ENCODE data around the gene FBXO31. TPM values are rescaled to one million over a fixed set of nuclear protein-coding genes. Genes with fewer than 3 reads are reported as not detected.
A peak's percentile ranks its signal among the peaks of the same experiment; 100 is the strongest.

Gene FBXO31
- total and polyA plus RNA-seq, 5 experiments from 2014 or later = 15.4 to 52.7 (median 36.4) TPM

DNA sequence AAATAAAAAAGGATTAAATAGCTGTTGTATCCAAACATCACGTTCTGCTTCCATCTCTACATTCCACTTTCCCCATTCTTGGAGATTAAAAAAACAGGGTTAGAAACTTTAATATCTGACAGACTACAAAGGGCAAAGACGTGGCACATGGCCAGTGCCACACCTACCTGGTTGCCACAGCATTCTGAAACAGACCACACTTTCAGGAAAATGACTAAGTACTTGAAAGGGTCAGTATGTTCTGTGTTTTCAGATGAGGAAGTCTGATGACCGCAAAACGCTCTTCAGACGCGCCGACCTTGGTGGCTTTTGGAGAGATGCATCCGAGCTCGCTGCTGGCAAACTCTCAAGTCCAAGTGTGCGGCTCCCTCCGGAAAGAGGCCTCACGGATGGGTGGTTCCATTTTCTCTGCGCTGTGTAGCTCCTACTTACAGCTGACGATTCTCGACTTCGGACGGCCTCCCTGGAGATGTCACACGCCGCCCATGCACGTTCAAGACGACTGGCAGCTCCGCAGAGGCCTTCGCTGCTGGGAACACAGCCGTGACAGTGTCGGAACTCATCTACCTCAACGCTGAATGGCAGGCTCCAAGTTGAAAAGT lies 24.0 kb upstream of the FBXO31 start:
- ATAC-seq = peak; percentile 29 to 39
- Mint-ChIP-seq H3K4me1 (peaks cover 0 to 3% (median 0%) of the 10 kb centered on the region in 4 donors), H3K9me3 (no peaks in the 10 kb centered on the region), H3K27me3 (no peaks in the 10 kb centered on the region), H3K27ac (peak overlapping the region in 4 of 10 donors; percentile 33 to 65 (median 52)), H3K36me3 (peaks cover 0 to 83% (median 24%) of the 10 kb centered on the region in 3 donors), H3K4me3 (no peak overlapping the region)
- DNase-seq = peak in 1 of 10 donors; percentile 55
- POLR2A ChIA-PET = no interaction called here

DNA sequence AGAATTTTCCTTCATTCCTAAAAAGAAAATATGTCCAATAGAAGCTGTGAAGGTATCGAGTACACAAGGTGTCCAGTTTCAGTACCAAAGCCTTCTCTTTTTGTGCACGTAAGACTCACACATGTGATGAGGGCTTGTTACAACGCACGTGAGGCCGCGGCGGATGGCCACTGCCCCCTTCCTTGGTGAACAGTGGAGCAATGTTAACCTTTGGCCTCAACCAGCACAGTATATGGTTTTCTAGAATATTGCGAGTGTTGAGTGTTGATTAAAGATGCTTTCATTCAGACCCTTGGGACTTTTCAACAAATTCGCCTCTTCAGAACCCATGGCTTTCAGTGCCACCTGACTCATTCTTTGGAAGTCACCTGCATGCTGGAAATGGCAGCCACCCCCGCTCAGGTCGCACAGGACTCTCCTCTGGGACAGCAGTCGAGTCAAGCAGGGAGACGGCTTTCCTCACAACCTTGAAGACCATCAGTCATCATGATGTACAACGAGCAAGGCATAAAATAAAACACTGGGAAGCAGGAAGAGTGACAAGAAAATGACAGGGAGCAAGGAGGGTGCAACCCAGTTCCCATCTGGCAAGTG lies 23.0 kb upstream of the FBXO31 start:
- H3K4me1 Mint-ChIP-seq = peaks cover 0 to 2% (median 0%) of the 10 kb centered on the region in 4 donors
- ATAC-seq (no peak), DNase-seq (no peak)
- POLR2A ChIA-PET = no interaction called here
- peak overlapping the region in 2 of 10 donors; percentile 22 to 69 for H3K27ac Mint-ChIP-seq
- H3K9me3 Mint-ChIP-seq = no peaks in the 10 kb centered on the region
- H3K36me3 Mint-ChIP-seq = peaks cover 0 to 83% (median 23%) of the 10 kb centered on the region in 3 donors
- H3K27me3 Mint-ChIP-seq = no peaks in the 10 kb centered on the region
- no peak overlapping the region for H3K4me3 Mint-ChIP-seq

DNA sequence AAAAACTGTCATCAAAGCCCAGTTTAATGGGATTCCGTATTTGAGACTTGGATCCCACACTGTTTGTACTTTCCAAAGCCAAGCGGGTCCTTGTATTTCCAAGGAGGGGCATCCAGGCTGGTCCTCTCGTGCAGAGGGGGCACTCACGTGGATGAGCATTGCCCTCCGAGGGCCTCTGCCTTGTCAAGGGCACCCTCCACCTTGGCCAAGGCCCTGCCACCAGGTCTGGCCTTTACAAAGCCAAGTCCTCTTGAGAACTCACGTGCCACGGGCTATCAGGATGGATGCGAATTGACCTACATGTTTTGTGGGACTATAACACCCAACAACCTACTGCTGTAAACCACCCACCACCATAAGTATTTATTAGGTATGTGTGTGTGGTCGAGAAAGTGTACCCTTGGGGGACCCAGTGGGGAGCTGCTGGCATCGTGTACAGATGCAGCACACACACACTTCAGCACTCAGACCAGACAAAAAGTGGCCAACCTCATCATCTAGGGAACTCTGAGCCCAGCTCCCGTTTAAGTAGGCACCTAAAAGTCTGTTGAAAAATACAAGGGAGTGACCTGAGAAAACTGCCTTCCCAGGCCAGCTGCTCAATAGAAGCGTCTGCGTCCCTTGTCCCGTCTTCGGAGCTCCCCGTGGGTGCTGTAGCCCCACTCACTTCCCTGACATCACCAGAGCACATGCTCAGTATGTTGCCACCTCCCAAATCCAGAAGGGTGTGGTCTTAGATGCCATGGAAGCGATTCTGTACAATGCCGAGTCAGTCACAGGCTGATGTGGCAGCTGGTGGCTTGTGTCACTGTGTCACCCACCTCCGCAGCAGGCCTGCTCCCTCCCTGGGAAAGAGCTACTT lies 21.4 kb upstream of the FBXO31 start:
- Mint-ChIP-seq H3K27me3 (no peaks in the 10 kb centered on the region), H3K4me3 (peak overlapping the region in 1 of 10 donors; percentile 10), H3K27ac (peak overlapping the region in 3 of 10 donors; percentile 19 to 79 (median 25)), H3K36me3 (peaks cover 0 to 86% (median 19%) of the 10 kb centered on the region in 3 donors), H3K9me3 (no peaks in the 10 kb centered on the region), H3K4me1 (no peaks in the 10 kb centered on the region)
- DNase-seq (peak in 1 of 10 donors; percentile 31), ATAC-seq (no peak)
- POLR2A ChIA-PET = no interaction called here

DNA sequence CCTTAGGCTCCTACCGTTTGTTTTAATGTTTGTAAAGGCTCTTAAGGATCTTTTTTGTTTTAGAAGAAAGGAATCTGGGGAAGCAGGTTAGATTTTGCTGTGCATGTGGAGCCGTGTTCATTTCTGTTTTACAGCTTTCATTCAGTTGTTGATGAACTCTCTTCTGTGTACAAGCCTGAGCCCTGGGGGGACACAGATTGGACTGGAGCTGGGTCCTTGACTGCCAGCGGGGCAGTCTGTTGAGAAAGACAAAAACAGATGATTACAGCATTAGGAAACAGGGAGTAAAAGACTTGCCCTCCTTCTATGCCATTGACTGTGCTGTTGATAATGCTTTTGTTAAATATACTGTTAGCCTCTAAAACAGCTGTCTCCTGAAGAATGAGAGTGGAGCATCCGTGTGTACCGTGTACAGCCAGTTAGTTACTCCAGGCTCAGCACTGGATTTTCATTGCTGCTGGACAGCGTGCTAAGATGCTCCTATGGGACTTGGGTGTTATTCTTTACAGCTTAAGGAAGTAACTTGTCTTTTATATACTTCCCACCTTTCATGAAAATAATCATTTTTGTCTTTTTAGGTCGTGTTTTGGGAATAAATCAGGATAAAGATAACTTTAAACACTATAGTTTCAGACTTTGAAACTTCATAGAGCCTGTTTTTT lies 11.7 kb upstream of the FBXO31 start:
- Mint-ChIP-seq H3K36me3 (peaks cover 0 to 39% (median 3%) of the 10 kb centered on the region in 3 donors), H3K27ac (peak overlapping the region in 2 of 10 donors; percentile 1 to 34), H3K27me3 (no peaks in the 10 kb centered on the region), H3K9me3 (no peaks in the 10 kb centered on the region), H3K4me1 (peaks cover 21 to 50% (median 47%) of the 10 kb centered on the region in 4 donors), H3K4me3 (peak overlapping the region in 1 of 10 donors; percentile 39)
- no peak for DNase-seq
- ATAC-seq = no peak
- POLR2A ChIA-PET = interaction anchor here (1.5 to 4.2 kb wide), 2 partner anchors 9 to 12 kb away, joined by 6 to 50 read pairs; partner anchors contain the start of gene FBXO31

DNA sequence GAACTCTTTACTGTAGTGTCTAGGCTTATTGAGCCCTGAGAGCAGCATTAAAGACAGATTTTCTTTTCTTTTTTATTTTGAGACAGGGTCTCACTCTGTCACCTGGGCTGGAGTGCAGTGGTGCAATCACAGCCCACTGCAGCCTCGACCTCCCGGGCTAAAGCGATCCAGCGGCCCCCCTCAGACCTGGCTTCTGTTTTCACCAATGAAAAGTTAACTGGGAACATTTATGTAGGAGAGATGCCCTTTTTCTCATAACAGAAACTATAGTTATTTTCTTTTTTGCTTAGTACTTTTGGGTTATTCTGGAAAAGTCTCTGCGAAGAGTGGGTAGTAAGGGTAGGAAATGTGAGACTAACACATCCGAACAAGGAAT lies 10.1 kb upstream of the FBXO31 start:
- no peak for ATAC-seq
- Mint-ChIP-seq H3K4me1 (peaks cover 21 to 57% (median 52%) of the 10 kb centered on the region in 4 donors), H3K27me3 (no peaks in the 10 kb centered on the region), H3K36me3 (peaks cover 0 to 23% (median 0%) of the 10 kb centered on the region in 3 donors), H3K4me3 (peak overlapping the region; percentile 76 to 96 (median 94)), H3K27ac (peak overlapping the region; percentile 71 to 97 (median 94)), H3K9me3 (no peaks in the 10 kb centered on the region)
- no peak for DNase-seq
- POLR2A ChIA-PET = interaction anchor here (0.6 to 4.2 kb wide), 7 partner anchors 7 to 372 kb away, joined by 3 to 50 read pairs (median 9); partner anchors contain the start of genes C16orf95, FBXO31 and KLHDC4

DNA sequence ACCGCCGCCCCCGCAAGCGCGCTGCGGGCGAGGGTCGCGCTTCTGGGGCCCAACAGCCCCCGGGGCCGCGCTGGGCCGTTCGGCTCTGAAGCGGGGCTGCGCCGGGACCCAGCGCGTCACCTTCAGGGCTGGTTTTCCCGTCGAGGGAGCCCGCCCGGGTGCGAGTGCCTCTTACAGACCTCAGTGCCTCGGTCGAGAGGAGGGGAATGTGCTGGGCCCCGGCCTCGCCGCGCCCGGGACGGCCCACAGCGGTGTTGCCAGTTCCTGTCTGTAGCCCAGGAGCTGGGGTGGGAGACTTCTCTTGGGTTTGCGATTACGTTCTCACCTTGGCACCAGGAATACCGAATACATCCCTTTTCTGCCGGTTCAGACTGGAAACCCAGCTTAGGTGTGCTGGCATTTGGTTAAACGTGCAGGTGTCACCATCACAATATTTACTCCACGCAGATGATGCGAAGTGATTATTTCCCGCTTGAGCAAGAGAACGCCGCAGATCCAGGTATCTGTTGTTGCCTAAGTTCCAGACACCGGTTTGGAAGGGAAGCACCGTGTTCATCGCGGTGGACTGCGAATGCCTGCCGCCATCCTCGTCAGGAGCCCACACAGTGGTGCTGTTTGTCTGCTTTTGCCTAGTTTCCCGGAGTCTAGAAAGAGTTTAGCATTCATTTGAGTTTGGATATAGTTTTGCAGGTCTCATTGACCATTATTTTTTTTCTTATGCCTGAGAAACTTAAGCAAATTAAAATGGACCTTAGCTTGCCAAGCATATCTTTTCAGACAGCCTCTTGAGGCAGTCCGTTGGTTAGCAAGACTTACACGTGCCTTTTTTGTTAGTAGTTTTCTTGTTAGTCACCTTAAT lies 9.5 kb upstream of the FBXO31 start:
- peaks cover 0 to 19% (median 0%) of the 10 kb centered on the region in 3 donors for H3K36me3 Mint-ChIP-seq
- H3K27me3 Mint-ChIP-seq = no peaks in the 10 kb centered on the region
- peaks cover 23 to 58% (median 55%) of the 10 kb centered on the region in 4 donors for H3K4me1 Mint-ChIP-seq
- no peaks in the 10 kb centered on the region for H3K9me3 Mint-ChIP-seq
- peak overlapping the region; percentile 71 to 97 (median 94) for H3K27ac Mint-ChIP-seq
- DNase-seq = peak in 9 of 10 donors; percentile 16 to 69 (median 35)
- peak overlapping the region; percentile 76 to 96 (median 94) for H3K4me3 Mint-ChIP-seq
- POLR2A ChIA-PET = interaction anchor here (0.6 to 4.2 kb wide), 6 partner anchors 10 to 372 kb away, joined by 3 to 50 read pairs (median 8); partner anchors contain the start of genes C16orf95, FBXO31 and KLHDC4
- no peak for ATAC-seq

DNA sequence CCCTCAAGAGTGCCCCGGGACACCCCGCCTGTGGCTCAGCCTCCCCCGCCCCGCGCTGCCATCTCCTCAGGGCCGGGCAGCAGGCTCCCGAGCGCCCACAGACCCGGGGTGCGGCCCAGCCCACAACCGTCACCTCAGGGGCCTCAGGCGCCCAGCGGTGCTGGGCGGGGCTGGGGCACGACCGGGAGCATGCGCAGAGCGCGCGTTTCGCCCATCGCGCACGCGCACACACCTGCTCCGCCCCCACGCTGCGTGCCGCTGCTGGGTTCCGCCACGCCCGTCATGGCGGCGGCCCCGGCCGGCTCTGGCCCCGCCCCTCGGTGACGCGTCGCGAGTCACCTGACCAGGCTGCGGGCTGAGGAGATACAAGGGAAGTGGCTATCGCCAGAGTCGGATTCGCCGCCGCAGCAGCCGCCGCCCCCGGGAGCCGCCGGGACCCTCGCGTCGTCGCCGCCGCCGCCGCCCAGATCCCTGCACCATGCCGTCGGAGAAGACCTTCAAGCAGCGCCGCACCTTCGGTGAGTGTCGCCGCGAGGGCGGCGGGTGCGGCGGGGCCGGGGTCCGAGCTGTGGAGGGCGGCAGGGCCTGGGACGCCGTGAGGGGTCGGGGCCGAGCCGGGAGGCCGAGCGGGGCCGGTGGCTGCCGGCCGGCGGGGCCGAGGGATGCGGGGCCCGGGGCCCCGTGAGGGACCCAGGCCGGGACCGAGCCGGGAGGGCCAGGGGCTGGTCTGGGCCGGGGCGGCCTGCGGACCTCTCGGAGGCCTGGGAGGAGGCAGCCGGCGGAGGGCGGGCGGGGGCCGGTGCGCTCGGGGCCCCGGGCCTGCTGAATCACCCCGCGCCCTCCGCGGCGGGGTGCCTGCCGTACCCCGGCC lies 8.6 kb upstream of the FBXO31 start, which contains the start of gene MAP1LC3B:
Gene MAP1LC3B (plus strand): TSS at position 387 of the 871 bp plus-strand sequence. CDS start 92 bp downstream, at position 479.
- peak within 1 kb of the TSS; percentile 76 to 96 (median 94) for H3K4me3 Mint-ChIP-seq
- DNase-seq (peak; percentile 96 to 100 (median 98)), ATAC-seq (peak; percentile 71 to 74)
- peak within 1 kb of the TSS; percentile 72 to 97 (median 94) for H3K27ac Mint-ChIP-seq
- H3K36me3 Mint-ChIP-seq = peaks cover 0 to 16% (median 0%) of the 10 kb centered on the region in 3 donors
- H3K9me3 Mint-ChIP-seq = no peaks in the 10 kb centered on the region
- H3K27me3 Mint-ChIP-seq = no peaks in the 10 kb centered on the region
- POLR2A ChIA-PET = interaction anchor here (1.2 to 4.2 kb wide), 4 partner anchors 9 to 244 kb away, joined by 3 to 50 read pairs (median 11); partner anchors contain the start of genes C16orf95 and FBXO31
- peaks cover 27 to 63% (median 61%) of the 10 kb centered on the region in 4 donors for H3K4me1 Mint-ChIP-seq

DNA sequence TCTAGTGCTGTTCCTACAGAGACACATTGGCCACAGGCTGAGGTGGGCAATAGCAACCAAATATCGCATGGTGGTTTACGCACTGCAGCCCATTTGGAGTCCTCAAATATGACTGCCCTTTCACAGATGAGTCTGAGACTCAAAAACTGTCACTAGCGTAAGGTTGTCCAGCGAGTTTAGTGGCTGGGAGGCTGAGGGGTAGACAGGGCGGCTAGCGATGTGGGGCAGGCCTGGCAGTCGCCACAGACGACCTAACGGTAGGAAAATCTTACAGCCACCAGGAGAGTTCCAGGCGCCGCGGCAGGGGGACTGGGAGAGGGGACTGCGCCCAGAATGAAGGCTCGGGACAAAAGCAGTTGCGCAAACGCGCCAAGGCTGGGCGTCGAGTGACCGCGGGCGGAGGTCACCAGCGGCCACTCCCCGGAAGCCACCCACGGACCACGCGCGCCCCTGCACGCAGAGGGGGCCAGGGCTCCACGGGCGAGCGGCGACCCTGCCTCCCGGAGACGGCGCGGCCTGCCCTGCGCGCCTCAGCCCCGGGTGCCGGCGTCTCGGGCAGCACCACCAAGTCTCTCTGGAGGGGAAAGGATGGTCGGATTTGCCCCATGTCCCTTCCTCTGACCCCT lies 7.9 kb upstream of the FBXO31 start:
- peak in 3 of 10 donors; percentile 10 to 61 (median 17) for DNase-seq
- ATAC-seq = no peak
- Mint-ChIP-seq H3K9me3 (no peaks in the 10 kb centered on the region), H3K36me3 (peaks cover 0 to 10% (median 0%) of the 10 kb centered on the region in 3 donors), H3K4me3 (peak overlapping the region; percentile 74 to 88 (median 86)), H3K27me3 (no peaks in the 10 kb centered on the region), H3K27ac (peak overlapping the region; percentile 72 to 97 (median 93)), H3K4me1 (peaks cover 27 to 63% (median 60%) of the 10 kb centered on the region in 4 donors)
- POLR2A ChIA-PET = interaction anchor here (3.1 kb wide), 1 partner anchor 245 kb away, joined by 12 read pairs; no protein-coding TSS in a partner anchor

DNA sequence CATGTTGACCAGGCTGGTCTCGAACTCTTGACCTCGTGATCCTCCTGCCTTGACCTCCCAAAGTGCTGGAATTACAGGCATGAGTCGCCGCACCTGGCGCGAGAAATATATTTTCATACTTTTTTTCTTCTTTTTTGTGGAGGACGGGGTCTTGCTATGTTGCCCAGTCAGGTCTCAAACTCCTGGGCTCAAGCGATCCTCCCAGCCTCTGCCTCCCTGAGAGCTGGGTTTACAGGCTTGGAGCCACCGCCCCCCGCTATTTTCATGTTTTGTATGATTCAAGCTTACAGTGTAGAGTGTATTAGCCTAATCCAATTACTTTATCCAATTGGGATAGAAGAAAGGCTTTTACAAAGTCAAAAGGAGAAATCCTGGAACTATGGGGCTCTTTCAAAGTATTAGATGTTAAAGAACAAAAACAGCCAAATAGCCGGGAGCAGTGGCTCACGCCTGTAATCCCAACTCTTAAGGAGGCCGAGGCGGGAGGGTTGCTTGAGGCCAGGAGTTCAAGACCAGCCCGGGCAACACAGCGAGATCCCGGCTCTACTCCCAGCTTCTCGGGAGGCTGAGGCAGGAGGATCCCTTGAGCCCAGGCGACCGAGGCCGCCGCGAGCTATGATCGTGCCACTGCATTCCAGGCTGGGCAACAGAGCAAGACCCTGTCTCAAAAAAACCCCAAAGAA lies 7.2 kb upstream of the FBXO31 start:
- ATAC-seq (no peak), DNase-seq (peak in 1 of 10 donors; percentile 60)
- no peaks in the 10 kb centered on the region for H3K27me3 Mint-ChIP-seq
- peak overlapping the region; percentile 72 to 97 (median 93) for H3K27ac Mint-ChIP-seq
- peak overlapping the region; percentile 73 to 88 (median 86) for H3K4me3 Mint-ChIP-seq
- H3K9me3 Mint-ChIP-seq = no peaks in the 10 kb centered on the region
- H3K36me3 Mint-ChIP-seq = peaks cover 0 to 8% (median 0%) of the 10 kb centered on the region in 3 donors
- H3K4me1 Mint-ChIP-seq = peaks cover 27 to 66% (median 59%) of the 10 kb centered on the region in 4 donors
- POLR2A ChIA-PET = no interaction called here
